Skin epidermis (tissue), 12 donors: ENCODE data around the gene FOXP1.

ENCODE experiments used
- H3K27ac ChIP-seq, 21 experiments: fragments of 200-600 bp; sonication (generic) in 11 of 21; one replicate each; pipeline ENCODE4 v1.5.0; 2020; ENCODE audit warnings: mild to moderate bottlenecking in 3 of 21, inconsistent platforms in 2 of 21, moderate library complexity in 2 of 21
- H3K4me3 ChIP-seq, 7 experiments: fragments of 200-600 bp; sonication (generic) in 2 of 7; one replicate each; pipeline ENCODE4 v1.5.0; 2020; ENCODE audit warnings: inconsistent platforms in 2 of 7, mild to moderate bottlenecking in 2 of 7, moderate library complexity in 1 of 7

FOXP1 gene

DNA sequence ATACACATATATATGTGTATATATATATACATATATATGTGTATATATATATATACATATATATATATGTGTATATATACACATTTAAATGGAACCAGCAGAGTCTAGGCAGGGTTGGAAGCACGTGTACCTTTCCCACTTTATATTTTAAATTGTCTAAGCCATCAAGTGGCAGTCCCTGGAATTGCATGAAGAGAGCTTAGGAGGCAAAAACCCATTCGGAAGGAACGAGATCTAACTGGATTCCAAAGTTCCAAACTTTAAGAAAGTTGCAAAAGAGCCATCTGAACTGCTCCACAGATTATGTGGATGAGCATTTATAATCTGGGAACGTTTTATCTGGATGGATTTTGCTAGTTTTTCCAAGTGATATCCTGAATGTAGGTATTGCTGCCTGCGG lies 186.5 kb downstream of the FOXP1 start:
- Histone ChIP-seq H3K4me3 (no peak overlapping the region), H3K27ac (no peak overlapping the region)

DNA sequence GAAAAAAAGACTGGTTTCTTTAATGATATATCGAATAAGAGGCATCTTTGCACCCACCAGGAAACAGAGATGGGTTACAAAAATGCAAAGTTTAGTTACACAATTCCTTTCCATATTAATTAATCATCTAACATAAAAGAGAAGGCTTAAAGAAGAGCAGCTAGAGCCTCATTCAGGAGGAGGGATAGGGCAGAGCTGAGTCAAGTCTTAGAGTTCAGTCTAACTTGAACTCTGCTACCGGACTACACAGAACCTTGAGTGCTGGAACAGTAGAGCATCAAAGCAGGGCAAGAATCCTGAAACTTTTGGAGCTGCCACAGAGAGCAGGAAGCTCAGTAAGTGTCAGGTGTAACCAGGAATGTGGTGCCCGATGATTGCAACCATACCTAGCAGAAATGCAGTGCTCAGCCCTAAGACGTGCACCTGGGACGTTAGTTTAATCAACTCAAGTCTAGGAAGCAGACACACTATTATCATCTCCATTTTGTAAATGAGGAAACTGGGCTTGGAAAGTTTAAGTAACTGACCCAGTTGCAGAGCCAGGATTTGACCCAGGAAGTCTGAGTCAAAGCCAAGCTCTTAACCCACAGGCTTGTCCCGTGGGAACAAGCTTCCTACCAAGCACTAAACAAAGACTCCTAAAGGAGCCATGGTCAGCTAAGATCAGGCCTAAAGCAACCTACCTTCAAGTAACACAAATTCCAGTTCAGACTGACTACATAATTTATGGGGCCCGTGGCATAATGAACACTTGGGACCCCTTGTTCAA lies 187.4 kb downstream of the FOXP1 start:
- peak overlapping the region in 4 of 21 experiments; percentile 1 to 30 (median 20) for H3K27ac ChIP-seq

DNA sequence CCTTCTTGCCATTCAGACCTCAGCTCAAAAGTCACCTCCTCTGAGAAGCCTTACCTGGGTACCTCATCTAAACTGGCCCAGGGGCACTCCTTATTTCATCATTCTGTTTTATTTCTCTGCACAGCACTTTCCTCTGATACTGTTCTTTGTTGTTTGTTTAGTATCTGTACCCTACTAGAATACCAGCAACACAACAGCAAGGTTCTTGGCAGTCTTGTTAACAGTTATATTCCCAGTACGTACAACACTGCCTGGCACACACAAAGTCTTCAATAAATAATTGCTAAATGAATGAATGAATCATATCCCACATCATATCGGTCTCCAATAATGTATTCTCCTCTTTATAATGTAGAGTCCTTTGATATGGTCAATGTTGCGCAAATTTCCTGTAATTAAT lies 188.1 kb downstream of the FOXP1 start:
- Histone ChIP-seq H3K27ac (peak overlapping the region in 2 of 21 experiments; percentile 6 to 18), H3K4me3 (no peak overlapping the region)

More for the DNA sequence above, 187.4 kb downstream of the FOXP1 start:
- H3K4me3 ChIP-seq, result no peak overlapping the region

DNA sequence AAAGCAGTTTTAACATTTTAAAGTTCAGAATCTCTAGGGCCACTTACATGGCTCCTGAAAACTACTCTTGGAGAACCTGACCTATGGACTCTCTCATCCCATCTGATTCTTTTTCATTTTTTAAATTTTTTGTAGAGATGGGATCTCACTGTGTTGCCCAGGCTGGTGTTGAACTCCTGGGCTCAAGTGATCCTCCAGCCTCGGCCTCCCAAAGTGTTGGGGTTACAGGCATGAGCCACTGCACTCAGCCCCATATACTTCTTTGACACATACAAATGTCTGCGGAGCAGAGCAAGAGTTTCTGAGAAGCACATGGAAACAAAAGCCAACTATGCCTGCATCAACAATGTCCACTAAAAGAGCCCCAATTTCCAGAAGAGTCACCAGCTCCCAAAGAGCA lies 189.8 kb downstream of the FOXP1 start:
- H3K4me3 ChIP-seq, result no peak overlapping the region
- H3K27ac ChIP-seq, result no peak overlapping the region

DNA sequence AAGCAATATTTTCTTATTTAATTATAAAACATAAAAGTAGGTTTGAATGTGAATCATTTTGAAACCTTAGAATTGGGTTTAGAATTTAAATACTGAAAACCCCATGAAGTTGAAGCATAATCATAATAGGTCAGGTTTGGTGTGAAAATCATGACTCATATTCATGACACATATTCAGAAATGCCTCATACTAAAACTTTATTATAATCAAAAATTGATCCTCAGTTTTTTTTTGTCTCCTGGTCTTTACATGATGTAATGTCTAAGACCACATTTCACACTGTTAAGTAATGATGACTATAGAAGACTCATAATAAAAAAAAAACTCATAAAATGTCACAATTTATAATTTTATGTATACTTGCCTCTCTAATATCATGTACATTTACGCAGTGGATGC lies 190.4 kb downstream of the FOXP1 start:
- Histone ChIP-seq H3K4me3 (no peak overlapping the region), H3K27ac (no peak overlapping the region)

DNA sequence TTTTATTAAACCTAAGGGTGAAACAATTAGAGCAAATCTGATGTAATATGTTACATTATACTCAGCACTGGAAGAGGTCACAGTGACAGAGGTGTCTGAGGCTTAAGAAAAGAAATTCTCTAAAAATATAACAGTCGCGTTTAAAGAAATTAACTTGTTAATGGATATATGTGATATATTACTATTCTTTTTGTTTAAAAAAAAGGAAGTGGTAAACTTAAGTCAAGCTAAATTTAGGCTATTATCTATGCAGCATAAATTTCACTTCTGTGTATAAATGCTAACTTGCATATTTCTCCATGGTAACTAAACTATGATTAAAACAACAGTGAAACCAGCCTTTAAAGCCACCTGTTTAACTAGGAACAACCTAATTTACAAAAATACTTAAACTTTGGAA lies 191.3 kb downstream of the FOXP1 start:
- Histone ChIP-seq H3K4me3 (no peak overlapping the region), H3K27ac (peak overlapping the region in 3 of 21 experiments; percentile 19 to 60 (median 36))

DNA sequence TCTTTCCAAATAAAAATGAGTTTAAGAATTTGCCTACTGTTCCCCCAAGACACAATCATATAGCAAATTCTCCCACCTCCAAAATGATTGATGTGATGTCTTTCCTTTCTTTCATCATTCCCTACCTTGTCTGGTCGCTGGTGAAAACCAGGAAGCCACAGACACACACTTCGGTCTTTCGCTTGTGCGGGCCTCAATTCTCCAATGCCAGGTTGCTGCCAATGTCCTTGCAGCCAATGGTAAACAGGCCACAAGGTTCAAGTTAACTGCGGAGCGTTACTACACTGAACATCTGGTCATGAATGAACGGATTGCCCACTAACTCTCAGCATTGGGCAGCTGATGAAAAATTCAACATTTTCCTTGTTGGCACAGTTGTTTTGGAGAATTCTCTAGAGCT lies 192.2 kb downstream of the FOXP1 start:
- Histone ChIP-seq H3K27ac (peak overlapping the region in 7 of 21 experiments; percentile 29 to 60 (median 35)), H3K4me3 (no peak overlapping the region)

DNA sequence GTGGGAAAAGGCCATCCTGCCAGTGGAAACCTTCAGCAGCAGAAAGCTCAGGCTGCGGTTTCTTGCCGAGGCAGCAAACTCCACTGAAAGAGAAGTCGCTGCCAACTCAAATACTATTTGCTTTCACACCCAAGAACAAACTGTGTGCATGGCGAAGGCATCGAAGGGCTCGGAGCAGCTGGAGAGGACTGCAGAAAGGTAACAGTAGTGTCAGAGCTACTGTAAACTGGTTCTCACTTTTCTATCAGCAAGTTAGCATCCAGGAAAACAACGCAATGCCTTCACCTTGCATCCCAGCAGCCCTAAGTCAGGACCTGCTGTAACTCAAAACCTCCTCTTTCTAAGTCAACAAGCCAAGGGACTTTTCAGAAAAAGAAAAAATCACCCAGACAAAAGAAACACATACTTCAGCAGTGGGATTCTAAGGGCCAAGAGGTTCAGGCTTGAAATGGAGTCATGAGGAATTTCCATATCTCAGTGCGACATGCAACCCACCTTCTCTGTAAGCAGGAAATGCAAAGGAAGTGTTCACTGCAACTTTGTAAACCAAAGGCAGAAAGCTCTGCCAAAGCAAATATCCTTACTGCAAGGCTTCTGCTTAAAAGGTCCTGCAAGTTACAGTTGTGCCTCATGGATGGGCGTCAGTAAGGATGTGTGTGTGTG lies 193.5 kb downstream of the FOXP1 start:
- Histone ChIP-seq H3K27ac (peak overlapping the region in 14 of 21 experiments; percentile 13 to 79 (median 50)), H3K4me3 (no peak overlapping the region)

DNA sequence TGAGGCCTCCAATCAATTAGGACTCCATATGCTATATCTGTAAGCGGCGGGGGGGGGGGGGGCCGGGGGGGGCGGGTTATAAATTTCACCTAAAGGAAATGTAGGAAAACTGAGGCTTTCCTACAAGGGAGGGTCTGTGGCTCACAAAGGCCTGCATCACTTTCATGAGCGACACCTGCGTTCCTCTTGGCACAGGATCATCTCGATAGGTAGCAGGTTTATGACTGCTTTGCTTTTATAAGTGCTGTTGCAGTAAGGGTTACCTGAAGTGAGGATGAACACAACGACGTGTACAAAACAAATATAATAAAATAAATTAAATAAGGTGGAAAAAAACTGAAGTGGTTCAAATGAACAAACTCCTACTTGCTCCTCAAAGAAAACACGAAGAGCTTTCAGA lies 194.3 kb downstream of the FOXP1 start:
- Histone ChIP-seq H3K27ac (peak overlapping the region in 3 of 21 experiments; percentile 2 to 73 (median 10)), H3K4me3 (no peak overlapping the region)

DNA sequence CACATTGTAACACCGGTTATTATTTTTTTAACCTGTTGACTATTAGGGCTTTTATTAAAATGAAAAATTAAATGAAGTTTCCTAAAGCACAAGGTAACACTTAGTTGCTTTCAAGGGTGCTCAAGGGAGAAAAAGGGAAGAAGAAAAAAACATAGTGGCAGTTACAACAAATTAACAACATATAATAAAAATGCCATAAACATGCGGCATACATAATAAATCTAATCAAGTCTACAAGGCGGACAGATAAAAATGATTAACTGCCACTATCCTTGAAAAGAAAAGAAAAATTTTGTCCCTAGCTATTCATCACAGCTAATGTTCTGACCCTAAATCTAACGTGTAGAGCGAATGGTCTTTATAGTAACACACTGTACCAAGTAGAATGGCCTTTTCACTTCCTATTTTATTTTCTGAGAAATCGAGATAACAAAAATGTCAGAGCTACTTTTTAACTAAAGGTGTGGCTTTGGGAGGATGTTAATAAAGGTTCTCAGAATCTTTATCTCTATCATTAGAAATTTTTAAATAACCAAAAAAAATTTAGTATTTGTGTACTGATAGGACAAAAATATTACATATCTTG lies 194.9 kb downstream of the FOXP1 start:
- H3K27ac ChIP-seq, result peak overlapping the region in 2 of 21 experiments; percentile 10 to 32
- H3K4me3 ChIP-seq, result no peak overlapping the region

DNA sequence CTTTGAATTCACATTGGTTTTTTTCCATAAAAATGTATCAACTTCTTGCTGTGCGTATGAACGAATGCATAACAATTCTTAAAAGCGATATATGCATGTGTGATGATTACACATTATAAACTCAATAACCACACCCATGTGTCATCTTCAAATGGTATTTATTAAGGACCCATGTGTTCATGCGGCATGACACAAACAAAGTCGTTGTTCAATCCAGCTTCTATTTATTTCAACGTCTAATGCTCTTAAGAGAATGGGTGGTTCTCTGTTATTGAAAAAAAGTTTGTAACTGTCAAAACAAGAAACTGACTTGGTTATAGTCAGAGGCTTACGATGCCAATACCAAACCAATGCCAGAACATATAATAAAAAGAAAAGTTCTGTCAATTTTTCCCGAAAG lies 195.9 kb downstream of the FOXP1 start:
- Histone ChIP-seq H3K27ac (peak overlapping the region in 2 of 21 experiments; percentile 32 to 58), H3K4me3 (no peak overlapping the region)

DNA sequence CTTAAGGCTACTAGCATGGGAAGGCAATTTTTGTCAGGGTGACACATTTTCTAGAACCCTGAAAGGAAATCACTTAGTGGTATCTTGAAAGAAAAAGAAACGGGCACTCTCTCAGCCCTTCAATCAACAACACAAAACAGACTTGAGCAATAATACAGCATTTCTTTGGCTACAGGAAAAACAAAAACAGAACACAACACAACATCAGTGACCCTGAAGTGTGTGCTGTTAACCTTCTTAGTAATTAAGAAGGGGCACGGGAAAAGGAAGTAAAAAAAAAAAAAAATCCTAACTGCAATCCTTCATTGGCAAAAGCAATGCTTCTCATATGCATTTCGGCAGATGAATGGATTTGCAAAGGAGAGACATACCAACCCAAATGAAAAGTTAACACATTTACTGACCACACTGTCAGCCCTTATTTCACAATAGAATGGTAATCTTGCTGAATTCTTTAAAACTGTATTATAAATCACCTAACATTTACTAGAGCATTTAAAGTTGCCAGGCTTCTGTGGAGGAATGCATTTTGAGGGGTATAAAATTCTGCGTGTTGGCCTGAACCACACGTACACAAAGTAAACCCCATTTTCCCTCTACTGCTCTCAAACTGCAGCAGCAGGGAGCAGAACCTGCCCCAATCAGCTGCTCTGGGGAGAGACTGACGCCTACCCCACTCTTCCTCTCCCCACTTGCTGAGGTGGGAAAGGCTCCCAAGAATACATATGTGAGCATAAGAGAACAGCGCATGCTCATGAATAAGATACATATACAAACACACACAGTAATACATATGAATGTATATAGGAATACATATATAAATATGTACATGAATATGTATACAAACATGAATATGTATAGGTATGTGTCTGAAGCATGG lies 198.5 kb downstream of the FOXP1 start:
- Histone ChIP-seq H3K4me3 (no peak overlapping the region), H3K27ac (no peak overlapping the region)

DNA sequence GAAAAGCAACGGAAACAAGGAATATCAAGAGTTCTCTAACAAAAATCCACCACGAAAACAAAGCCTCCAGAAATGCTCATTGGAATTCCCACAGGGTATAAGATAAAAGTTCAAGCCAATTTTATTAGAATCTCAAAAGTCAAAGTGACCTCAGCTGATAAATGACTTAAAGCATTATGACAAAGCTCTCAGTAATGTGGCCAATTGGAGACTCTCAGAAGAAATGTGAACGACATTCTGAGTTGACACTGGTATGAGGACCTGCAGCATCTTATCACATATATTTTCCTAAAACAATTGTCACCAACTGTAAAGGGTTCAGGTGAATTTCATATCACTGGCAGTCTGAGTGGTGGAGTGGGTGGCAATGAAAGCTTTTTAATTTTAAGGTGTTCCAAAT lies 199.1 kb downstream of the FOXP1 start:
- H3K4me3 ChIP-seq, result no peak overlapping the region
- no peak overlapping the region for H3K27ac ChIP-seq

DNA sequence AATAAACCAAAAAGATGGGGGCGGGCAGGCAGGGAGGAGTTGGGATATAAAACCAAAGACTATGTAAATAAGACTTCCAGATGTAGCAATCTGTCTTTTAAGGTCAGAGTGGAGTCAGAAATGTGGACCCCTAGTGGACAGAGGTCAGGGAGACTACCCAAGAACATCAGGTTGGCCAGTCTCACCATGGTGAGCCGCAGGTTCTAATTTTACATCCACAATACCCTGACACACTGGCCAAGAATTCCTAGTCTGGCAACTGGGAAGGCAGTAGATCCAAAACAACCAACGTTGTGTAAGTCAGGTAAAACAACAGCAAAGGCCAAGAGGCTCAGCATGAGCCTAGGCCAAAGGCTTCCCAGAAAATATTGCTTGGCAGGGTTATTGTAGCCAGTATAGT lies 203.4 kb downstream of the FOXP1 start:
- H3K4me3 ChIP-seq, result no peak overlapping the region
- no peak overlapping the region for H3K27ac ChIP-seq

DNA sequence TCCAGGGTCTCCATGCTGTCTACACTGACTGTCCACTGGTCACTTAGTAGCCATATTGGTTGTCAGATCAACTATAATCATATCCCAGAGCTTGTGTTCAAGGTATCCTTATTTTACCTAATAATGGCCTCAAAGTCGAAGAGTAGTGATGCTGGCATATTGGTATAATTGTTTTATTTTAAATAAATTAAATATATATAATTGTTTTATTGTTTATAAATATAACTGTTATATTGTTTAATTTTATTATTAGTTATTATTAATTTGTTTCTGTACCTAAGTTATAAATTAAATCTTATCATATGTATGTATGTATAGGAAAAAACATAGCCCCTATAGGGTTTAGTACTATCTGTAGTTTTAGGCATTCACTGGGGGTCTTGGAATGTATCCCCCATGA lies 205.0 kb downstream of the FOXP1 start:
- Histone ChIP-seq H3K27ac (no peak overlapping the region), H3K4me3 (no peak overlapping the region)

DNA sequence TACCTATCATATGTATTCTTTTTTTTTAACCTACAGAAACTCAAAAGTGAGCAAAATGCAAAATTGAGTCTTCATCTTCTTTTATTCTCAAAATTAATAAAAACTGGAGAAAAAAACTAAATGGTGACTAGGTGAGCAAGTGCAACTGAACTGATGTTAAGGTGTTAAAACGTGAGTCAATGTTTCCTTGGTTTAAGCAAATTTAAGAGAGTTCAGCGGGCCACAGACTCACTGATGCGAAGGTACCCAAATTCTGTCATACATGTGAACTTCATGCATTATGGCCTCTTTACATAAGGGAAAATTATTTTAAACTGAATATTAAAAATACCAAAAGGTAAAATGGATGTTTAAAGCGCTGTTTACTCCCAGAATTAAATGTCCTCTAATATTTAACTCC lies 206.6 kb downstream of the FOXP1 start:
- Histone ChIP-seq H3K27ac (no peak overlapping the region), H3K4me3 (no peak overlapping the region)

DNA sequence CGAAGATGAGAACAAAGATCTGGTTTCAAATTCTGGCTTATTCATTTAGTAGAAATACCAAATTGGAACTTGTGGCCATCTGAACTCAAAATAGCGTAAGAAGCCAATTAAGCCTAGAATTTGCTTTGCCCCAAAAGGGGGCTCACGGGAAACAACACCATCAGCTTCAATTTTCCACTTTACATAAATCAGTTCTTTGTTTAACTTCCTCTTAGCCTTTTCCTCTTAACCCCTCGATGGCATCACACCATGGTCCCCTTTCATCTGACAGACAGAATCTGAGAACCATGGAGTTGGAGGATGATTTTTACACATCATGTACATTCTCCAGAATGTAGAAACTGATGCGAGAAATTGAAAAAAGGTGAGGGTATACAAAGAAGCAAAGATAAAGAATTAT lies 207.0 kb downstream of the FOXP1 start:
- no peak overlapping the region for H3K27ac ChIP-seq
- H3K4me3 ChIP-seq, result no peak overlapping the region

DNA sequence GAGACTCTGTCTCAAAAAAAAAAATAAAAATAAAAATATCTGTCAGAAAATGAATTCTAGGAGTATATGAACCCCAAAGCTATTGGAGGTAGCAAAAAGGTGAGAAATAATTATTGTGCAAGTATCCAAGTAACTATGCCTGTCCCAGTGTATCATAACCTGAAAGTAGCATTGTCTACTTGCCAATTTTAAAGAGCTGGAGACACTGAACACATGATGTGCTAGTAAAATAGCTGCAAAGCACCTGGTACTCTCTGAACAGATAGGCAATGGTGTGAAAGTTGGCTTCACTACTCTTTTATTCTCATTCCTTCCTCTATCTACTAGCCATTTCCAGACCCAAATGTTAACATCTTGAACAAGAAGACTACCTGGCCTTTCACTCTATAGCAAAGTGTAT lies 208.9 kb downstream of the FOXP1 start:
- H3K27ac ChIP-seq, result no peak overlapping the region

DNA sequence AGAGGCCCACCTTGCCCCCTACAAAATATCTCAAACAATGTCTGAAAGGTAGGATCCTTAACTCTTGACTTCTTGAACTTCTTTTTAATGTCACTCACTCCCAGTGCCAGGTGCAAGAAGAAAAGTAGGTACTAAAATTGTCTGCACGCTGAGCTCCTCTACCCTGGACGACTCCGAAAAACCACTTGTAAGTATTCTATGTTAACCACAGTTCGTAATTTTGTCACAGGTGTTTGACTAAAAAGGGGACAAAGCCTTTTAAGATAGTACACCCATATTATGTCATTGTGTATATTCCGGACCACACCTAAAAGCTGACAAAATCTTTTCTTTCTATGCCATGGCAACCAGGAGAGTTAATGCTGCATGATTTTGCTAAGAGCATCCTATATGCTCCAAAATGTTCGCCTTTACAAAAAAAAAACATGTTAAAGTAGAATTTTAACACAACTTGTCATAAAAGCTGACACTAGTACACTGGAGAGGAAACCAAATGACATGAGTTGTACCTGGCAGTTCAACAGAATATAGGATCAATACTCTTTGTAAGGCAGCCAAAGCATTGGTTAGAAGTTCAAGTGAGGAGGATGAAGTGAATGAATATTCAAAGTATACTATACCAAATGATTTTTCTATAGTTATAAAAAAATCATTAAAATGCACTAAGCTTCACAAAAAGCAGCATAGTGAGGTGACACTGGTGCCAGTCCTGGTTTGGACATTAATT lies 210.5 kb downstream of the FOXP1 start:
- H3K4me3 ChIP-seq, result no peak overlapping the region
- H3K27ac ChIP-seq, result no peak overlapping the region

More for the DNA sequence above, 208.9 kb downstream of the FOXP1 start:
- no peak overlapping the region for H3K4me3 ChIP-seq
